HEK293 (cell line): Measurements from ENCODE around the gene BMAL2.

Experiments used
- CTCF ChIA-PET: fragments of 350-600 bp; formaldehyde crosslinking; extraction: SDS; loops from one replicate; lab custom pipeline; 2021; ENCODE audit warnings: antibody characterized with exemption; lab: Yijun Ruan, JAX
- POLR2A ChIA-PET: fragments of 300-600 bp; formaldehyde crosslinking; extraction: SDS; loops from one replicate; lab custom pipeline; 2020; ENCODE audit warnings: antibody characterized with exemption, inconsistent platforms; lab: Yijun Ruan, JAX
- H3K27ac ChIP-seq: fragments of 200-500 bp; sonication (Bioruptor generic); 2 replicates; pipeline ENCODE4 v1.5.1; 2014; ENCODE audit warnings: low read depth, low read length, control low read depth, inconsistent platforms; ENCODE audit errors: extremely low read depth
- H3K36me3 ChIP-seq, 2 experiments: fragments of 200-500 bp in 1 of 2; sonication (Bioruptor generic) in 1 of 2; 1 replicate in 1 of 2; 2 replicates in 1 of 2; pipeline ENCODE4 v1.5.1; 2014 to 2017; ENCODE audit warnings: inconsistent platforms in 2 of 2, low read length in 2 of 2; ENCODE audit not compliant: control insufficient read depth in 2 of 2, insufficient read depth in 1 of 2
- H3K4me1 ChIP-seq: fragments of 200-500 bp; sonication (Bioruptor generic); 2 replicates; pipeline ENCODE4 v1.5.1; 2014; ENCODE audit warnings: mild to moderate bottlenecking, low read length, inconsistent platforms; ENCODE audit not compliant: control insufficient read depth, insufficient read depth
- H3K4me3 ChIP-seq: 2 replicates; pipeline ENCODE4 v1.5.1; 2011; ENCODE audit warnings: low read depth, mild to moderate bottlenecking, control low read depth, low read length, moderate library complexity
- H3K9me3 ChIP-seq: fragments of 200-500 bp; sonication (Bioruptor generic); 2 replicates; pipeline ENCODE4 v1.5.1; 2014; ENCODE audit warnings: low read depth, low read length, inconsistent platforms; ENCODE audit not compliant: control insufficient read depth, insufficient read depth
- BCL11A ChIP-seq: fragments of 450-650 bp; formaldehyde crosslinking; IDR thresholded peaks from 2 replicates; pipeline ENCODE4 v1.5.1; 2016; ENCODE audit warnings: low read depth, missing biosample characterization, missing genetic modification characterization
- HOXD13 ChIP-seq: sonication (generic); formaldehyde crosslinking; IDR thresholded peaks from 2 replicates; pipeline ENCODE4 v1.8.0; 2022; ENCODE audit warnings: missing genetic modification reagents, borderline replicate concordance
- KLF16 ChIP-seq: fragments of 450-650 bp; formaldehyde crosslinking; IDR thresholded peaks from 2 replicates; pipeline ENCODE4 v1.5.1; 2017; ENCODE audit warnings: missing biosample characterization, missing genetic modification characterization
- PRDM1 ChIP-seq: fragments of 450-650 bp; formaldehyde crosslinking; IDR thresholded peaks from 2 replicates; pipeline ENCODE4; 2016; ENCODE audit warnings: missing biosample characterization, missing genetic modification characterization
- SCRT1 ChIP-seq: fragments of 450-650 bp; formaldehyde crosslinking; IDR thresholded peaks from 2 replicates; pipeline ENCODE4 v1.5.1; 2016; ENCODE audit warnings: missing biosample characterization, missing genetic modification characterization, borderline replicate concordance
- SP3 ChIP-seq: fragments of 450-650 bp; formaldehyde crosslinking; IDR thresholded peaks from 2 replicates; pipeline ENCODE4 v1.5.1; 2016; ENCODE audit warnings: missing biosample characterization, missing genetic modification characterization
- ZBTB17 ChIP-seq: fragments of 450-650 bp; formaldehyde crosslinking; IDR thresholded peaks from 2 replicates; pipeline ENCODE4 v1.5.1; 2016; ENCODE audit warnings: missing biosample characterization, missing genetic modification characterization
- ZNF133 ChIP-seq: fragments of 450-650 bp; formaldehyde crosslinking; IDR thresholded peaks from 2 replicates; pipeline ENCODE4 v1.5.1; 2016; ENCODE audit warnings: missing biosample characterization, missing genetic modification characterization
- ZNF202 ChIP-seq: fragments of 450-650 bp; formaldehyde crosslinking; IDR thresholded peaks from 2 replicates; pipeline ENCODE4 v1.5.1; 2016; ENCODE audit warnings: missing biosample characterization, missing genetic modification characterization, borderline replicate concordance
- ZNF239 ChIP-seq: fragments of 450-650 bp; formaldehyde crosslinking; IDR thresholded peaks from 2 replicates; pipeline ENCODE4 v1.5.1; 2016; ENCODE audit warnings: missing biosample characterization, missing genetic modification characterization
- ZNF266 ChIP-seq: fragments of 450-650 bp; formaldehyde crosslinking; IDR thresholded peaks from 2 replicates; pipeline ENCODE4 v1.5.1; 2016; ENCODE audit warnings: missing biosample characterization, missing genetic modification characterization, low read depth
- ZNF292 ChIP-seq: fragments of 450-650 bp; formaldehyde crosslinking; IDR thresholded peaks from 2 replicates; pipeline ENCODE4 v1.5.1; 2016; ENCODE audit warnings: low read depth, missing biosample characterization, missing genetic modification characterization, borderline replicate concordance
- ZNF335 ChIP-seq: fragments of 450-650 bp; formaldehyde crosslinking; conservative IDR thresholded peaks from 2 replicates; pipeline ENCODE4 v1.5.1; 2016; ENCODE audit warnings: missing biosample characterization, missing genetic modification characterization
- ZNF341 ChIP-seq: fragments of 450-650 bp; formaldehyde crosslinking; IDR thresholded peaks from 2 replicates; pipeline ENCODE4; 2016; ENCODE audit warnings: low read depth, missing biosample characterization, missing genetic modification characterization
- ZNF510 ChIP-seq: fragments of 450-650 bp; formaldehyde crosslinking; IDR thresholded peaks from 2 replicates; pipeline ENCODE4 v1.5.1; 2018; ENCODE audit warnings: mild to moderate bottlenecking, missing genetic modification characterization, missing biosample characterization; ENCODE audit not compliant: insufficient replicate concordance
- ZNF521 ChIP-seq: fragments of 450-650 bp; formaldehyde crosslinking; IDR thresholded peaks from 2 replicates; pipeline ENCODE4 v1.5.1; 2017; ENCODE audit warnings: missing biosample characterization, mild to moderate bottlenecking, missing genetic modification characterization
- ZNF677 ChIP-seq: fragments of 450-650 bp; IDR thresholded peaks from 2 replicates; pipeline ENCODE4 v1.5.0; 2018; ENCODE audit warnings: missing biosample characterization, mild to moderate bottlenecking, missing genetic modification characterization, moderate library complexity
- TF ChIP-seq, protein P1 (sequence below): fragments of 450-650 bp; formaldehyde crosslinking; IDR thresholded peaks from 2 replicates; pipeline ENCODE4 v1.5.1; 2016; ENCODE audit warnings: missing biosample characterization, missing genetic modification characterization, borderline replicate concordance
- TF ChIP-seq, protein P2 (sequence below): fragments of 450-650 bp; formaldehyde crosslinking; IDR thresholded peaks from 2 replicates; pipeline ENCODE4 v1.5.1; 2016; ENCODE audit warnings: missing biosample characterization, missing genetic modification characterization
- TF ChIP-seq, protein P3 (sequence below): fragments of 450-650 bp; formaldehyde crosslinking; IDR thresholded peaks from 2 replicates; pipeline ENCODE4 v1.5.1; 2016; ENCODE audit warnings: missing biosample characterization, missing genetic modification characterization
- TF ChIP-seq, protein P4 (sequence below): fragments of 450-650 bp; formaldehyde crosslinking; IDR thresholded peaks from 2 replicates; pipeline ENCODE4 v1.5.1; 2016; ENCODE audit warnings: missing biosample characterization, missing genetic modification characterization
- TF ChIP-seq, protein P5 (sequence below): fragments of 450-650 bp; formaldehyde crosslinking; IDR thresholded peaks from 2 replicates; pipeline ENCODE4 v1.5.1; 2016; ENCODE audit warnings: missing biosample characterization, missing genetic modification characterization

The BMAL2 gene, protein sequence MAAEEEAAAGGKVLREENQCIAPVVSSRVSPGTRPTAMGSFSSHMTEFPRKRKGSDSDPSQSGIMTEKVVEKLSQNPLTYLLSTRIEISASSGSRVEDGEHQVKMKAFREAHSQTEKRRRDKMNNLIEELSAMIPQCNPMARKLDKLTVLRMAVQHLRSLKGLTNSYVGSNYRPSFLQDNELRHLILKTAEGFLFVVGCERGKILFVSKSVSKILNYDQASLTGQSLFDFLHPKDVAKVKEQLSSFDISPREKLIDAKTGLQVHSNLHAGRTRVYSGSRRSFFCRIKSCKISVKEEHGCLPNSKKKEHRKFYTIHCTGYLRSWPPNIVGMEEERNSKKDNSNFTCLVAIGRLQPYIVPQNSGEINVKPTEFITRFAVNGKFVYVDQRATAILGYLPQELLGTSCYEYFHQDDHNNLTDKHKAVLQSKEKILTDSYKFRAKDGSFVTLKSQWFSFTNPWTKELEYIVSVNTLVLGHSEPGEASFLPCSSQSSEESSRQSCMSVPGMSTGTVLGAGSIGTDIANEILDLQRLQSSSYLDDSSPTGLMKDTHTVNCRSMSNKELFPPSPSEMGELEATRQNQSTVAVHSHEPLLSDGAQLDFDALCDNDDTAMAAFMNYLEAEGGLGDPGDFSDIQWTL

DNA sequence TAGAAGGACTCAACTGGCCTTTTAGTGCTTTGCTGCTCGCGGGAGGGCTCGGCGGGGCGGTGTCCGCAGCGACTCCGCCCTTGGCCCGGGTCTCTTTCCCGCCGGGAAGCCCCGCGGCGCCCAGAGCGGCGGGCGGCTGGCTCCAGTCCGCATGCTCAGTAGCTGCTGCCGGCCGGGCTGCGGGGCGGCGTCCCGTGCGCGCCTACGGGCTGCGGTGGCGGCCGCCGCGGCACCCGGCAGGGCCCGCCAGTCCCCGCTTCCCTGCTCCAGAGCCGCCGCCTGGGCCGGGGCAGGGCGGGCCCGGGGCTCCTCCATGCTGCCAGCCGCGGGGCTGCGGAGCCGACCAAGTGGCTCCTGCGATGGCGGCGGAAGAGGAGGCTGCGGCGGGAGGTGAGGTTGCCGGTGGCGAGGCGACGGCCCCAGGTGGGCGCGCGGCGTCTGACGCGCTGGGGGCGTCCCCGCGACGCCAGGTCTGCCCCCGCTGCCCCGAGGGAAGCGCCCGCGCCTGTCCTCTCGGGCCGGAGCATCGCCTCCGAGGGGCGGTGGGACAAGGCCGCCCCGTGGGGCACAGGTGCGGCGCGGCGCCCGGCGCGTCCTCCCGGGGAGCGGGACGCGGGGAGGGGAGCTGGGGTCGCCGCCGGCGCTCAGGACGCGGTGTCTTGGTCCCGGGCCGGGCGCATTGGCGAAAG is at the start of gene BMAL2:
BMAL2 (plus strand) TSS at position 123 of the 689 bp plus-strand sequence; CDS start at position 360, 237 bp downstream.
- Histone ChIP-seq H3K36me3 (no peaks in the 10 kb centered on the region), H3K4me1 (0 out of 2 replicates have a peak, but pooled peaks cover 5% of the 10 kb centered on the region), H3K4me3 (peak within 1 kb of the TSS; percentile 73), H3K27ac (peak within 1 kb of the TSS; percentile 82; the same call in 1 of the 2 replicates), H3K9me3 (no peaks in the 10 kb centered on the region)
- ChIA-PET POLR2A (interaction anchor here (1.4 to 1.9 kb wide), 4 partner anchors 8 to 37 kb away, joined by 3 to 7 read pairs (median 4); no protein-coding TSS in a partner anchor), CTCF (interaction anchor here (0.8 to 1.0 kb wide), 3 partner anchors 9 to 56 kb away, joined by 3 to 5 read pairs (median 4); no protein-coding TSS in a partner anchor)
- TF ChIP-seq ZNF510 (tag by site-specific recombination) (no peak), PRDM1 (tag by site-specific recombination) (no peak), BCL11A (tag by site-specific recombination) (no peak), ZNF677 (tag by site-specific recombination) (no peak), ZNF521 (no peak), ZNF133 (tag by site-specific recombination) (no peak), ZNF266 (tag by site-specific recombination) (no peak), SCRT1 (no peak), ZNF292 (tag by site-specific recombination) (no peak), ZBTB17 (tag by site-specific recombination) (no peak), ZNF335 (tag by site-specific recombination) (no peak), KLF16 (tag by site-specific recombination) (no peak), ZNF341 (tag by site-specific recombination) (peak; percentile 78), HOXD13 (CRISPR knock-in tag) (no peak), ZNF202 (no peak), SP3 (tag by site-specific recombination) (peak; percentile 54; the same call in 1 of the 2 replicates), ZNF239 (no peak)
- TF ChIP-seq, protein P1, sequence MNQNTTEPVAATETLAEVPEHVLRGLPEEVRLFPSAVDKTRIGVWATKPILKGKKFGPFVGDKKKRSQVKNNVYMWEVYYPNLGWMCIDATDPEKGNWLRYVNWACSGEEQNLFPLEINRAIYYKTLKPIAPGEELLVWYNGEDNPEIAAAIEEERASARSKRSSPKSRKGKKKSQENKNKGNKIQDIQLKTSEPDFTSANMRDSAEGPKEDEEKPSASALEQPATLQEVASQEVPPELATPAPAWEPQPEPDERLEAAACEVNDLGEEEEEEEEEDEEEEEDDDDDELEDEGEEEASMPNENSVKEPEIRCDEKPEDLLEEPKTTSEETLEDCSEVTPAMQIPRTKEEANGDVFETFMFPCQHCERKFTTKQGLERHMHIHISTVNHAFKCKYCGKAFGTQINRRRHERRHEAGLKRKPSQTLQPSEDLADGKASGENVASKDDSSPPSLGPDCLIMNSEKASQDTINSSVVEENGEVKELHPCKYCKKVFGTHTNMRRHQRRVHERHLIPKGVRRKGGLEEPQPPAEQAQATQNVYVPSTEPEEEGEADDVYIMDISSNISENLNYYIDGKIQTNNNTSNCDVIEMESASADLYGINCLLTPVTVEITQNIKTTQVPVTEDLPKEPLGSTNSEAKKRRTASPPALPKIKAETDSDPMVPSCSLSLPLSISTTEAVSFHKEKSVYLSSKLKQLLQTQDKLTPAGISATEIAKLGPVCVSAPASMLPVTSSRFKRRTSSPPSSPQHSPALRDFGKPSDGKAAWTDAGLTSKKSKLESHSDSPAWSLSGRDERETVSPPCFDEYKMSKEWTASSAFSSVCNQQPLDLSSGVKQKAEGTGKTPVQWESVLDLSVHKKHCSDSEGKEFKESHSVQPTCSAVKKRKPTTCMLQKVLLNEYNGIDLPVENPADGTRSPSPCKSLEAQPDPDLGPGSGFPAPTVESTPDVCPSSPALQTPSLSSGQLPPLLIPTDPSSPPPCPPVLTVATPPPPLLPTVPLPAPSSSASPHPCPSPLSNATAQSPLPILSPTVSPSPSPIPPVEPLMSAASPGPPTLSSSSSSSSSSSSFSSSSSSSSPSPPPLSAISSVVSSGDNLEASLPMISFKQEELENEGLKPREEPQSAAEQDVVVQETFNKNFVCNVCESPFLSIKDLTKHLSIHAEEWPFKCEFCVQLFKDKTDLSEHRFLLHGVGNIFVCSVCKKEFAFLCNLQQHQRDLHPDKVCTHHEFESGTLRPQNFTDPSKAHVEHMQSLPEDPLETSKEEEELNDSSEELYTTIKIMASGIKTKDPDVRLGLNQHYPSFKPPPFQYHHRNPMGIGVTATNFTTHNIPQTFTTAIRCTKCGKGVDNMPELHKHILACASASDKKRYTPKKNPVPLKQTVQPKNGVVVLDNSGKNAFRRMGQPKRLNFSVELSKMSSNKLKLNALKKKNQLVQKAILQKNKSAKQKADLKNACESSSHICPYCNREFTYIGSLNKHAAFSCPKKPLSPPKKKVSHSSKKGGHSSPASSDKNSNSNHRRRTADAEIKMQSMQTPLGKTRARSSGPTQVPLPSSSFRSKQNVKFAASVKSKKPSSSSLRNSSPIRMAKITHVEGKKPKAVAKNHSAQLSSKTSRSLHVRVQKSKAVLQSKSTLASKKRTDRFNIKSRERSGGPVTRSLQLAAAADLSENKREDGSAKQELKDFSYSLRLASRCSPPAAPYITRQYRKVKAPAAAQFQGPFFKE (tag by site-specific recombination) = no peak
- TF ChIP-seq, protein P2, sequence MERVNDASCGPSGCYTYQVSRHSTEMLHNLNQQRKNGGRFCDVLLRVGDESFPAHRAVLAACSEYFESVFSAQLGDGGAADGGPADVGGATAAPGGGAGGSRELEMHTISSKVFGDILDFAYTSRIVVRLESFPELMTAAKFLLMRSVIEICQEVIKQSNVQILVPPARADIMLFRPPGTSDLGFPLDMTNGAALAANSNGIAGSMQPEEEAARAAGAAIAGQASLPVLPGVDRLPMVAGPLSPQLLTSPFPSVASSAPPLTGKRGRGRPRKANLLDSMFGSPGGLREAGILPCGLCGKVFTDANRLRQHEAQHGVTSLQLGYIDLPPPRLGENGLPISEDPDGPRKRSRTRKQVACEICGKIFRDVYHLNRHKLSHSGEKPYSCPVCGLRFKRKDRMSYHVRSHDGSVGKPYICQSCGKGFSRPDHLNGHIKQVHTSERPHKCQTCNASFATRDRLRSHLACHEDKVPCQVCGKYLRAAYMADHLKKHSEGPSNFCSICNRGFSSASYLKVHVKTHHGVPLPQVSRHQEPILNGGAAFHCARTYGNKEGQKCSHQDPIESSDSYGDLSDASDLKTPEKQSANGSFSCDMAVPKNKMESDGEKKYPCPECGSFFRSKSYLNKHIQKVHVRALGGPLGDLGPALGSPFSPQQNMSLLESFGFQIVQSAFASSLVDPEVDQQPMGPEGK = peak; percentile 63; the same call in 1 of the 2 replicates
- TF ChIP-seq, protein P3, sequence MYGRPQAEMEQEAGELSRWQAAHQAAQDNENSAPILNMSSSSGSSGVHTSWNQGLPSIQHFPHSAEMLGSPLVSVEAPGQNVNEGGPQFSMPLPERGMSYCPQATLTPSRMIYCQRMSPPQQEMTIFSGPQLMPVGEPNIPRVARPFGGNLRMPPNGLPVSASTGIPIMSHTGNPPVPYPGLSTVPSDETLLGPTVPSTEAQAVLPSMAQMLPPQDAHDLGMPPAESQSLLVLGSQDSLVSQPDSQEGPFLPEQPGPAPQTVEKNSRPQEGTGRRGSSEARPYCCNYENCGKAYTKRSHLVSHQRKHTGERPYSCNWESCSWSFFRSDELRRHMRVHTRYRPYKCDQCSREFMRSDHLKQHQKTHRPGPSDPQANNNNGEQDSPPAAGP (tag by site-specific recombination) = no peak
- TF ChIP-seq, protein P4, sequence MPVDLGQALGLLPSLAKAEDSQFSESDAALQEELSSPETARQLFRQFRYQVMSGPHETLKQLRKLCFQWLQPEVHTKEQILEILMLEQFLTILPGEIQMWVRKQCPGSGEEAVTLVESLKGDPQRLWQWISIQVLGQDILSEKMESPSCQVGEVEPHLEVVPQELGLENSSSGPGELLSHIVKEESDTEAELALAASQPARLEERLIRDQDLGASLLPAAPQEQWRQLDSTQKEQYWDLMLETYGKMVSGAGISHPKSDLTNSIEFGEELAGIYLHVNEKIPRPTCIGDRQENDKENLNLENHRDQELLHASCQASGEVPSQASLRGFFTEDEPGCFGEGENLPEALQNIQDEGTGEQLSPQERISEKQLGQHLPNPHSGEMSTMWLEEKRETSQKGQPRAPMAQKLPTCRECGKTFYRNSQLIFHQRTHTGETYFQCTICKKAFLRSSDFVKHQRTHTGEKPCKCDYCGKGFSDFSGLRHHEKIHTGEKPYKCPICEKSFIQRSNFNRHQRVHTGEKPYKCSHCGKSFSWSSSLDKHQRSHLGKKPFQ (tag by site-specific recombination) = no peak
- TF ChIP-seq, protein P5, sequence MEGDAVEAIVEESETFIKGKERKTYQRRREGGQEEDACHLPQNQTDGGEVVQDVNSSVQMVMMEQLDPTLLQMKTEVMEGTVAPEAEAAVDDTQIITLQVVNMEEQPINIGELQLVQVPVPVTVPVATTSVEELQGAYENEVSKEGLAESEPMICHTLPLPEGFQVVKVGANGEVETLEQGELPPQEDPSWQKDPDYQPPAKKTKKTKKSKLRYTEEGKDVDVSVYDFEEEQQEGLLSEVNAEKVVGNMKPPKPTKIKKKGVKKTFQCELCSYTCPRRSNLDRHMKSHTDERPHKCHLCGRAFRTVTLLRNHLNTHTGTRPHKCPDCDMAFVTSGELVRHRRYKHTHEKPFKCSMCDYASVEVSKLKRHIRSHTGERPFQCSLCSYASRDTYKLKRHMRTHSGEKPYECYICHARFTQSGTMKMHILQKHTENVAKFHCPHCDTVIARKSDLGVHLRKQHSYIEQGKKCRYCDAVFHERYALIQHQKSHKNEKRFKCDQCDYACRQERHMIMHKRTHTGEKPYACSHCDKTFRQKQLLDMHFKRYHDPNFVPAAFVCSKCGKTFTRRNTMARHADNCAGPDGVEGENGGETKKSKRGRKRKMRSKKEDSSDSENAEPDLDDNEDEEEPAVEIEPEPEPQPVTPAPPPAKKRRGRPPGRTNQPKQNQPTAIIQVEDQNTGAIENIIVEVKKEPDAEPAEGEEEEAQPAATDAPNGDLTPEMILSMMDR (tag by site-specific recombination) = no peak
